SK-N-SH (cell line): ENCODE measurements around the gene SP4.

Source experiments
- EP300 ChIP-seq, 2 experiments: IDR thresholded peaks; 2 replicates each; pipeline versions ENCODE4 v1.4.0 to v1.6.1; 2012; ENCODE audit warnings: borderline replicate concordance in 1 of 2, low read depth in 1 of 2, low read length in 1 of 2
- SMC3 ChIP-seq: IDR thresholded peaks from 2 replicates; pipeline ENCODE4 v1.6.1; 2012; ENCODE audit warnings: low read depth, low read length, improper control_type of control experiment
- TAF1 ChIP-seq: IDR thresholded peaks from 2 replicates; pipeline ENCODE4 v1.6.1; 2012; ENCODE audit warnings: low read depth, mild to moderate bottlenecking, low read length, moderate library complexity, borderline replicate concordance
- YY1 ChIP-seq: IDR thresholded peaks from 2 replicates; pipeline ENCODE4 v1.4.0; 2012; ENCODE audit warnings: low read depth, mild to moderate bottlenecking
- TF ChIP-seq, protein P1 (sequence below): fragments of 200-600 bp; sonication (generic); IDR thresholded peaks from 2 replicates; pipeline ENCODE4 v1.6.1; 2017; ENCODE audit warnings: antibody characterized with exemption, mild to moderate bottlenecking, moderate library complexity

DNA sequence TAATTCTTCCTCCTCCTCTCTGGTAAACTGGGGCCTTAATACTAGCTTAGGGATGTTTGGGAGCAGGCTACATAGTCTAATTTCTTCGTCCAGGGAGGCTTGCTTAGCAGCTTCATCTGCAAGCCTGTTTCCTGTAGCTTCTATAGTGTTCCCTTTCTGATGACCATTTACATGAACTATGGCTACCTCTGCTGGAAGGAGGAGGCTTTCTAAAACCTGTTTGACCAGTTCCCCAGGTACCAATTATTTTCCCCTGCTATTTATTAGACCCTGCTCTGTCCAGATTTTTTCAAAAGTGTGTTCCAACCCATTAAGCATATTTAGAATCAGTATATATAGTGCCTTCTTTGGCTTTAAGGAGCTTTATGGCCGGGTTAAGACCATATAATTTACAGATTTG is 76.1 kb downstream of the SP4 start:
- TF ChIP-seq TAF1: no peak
- TF ChIP-seq, protein P1, sequence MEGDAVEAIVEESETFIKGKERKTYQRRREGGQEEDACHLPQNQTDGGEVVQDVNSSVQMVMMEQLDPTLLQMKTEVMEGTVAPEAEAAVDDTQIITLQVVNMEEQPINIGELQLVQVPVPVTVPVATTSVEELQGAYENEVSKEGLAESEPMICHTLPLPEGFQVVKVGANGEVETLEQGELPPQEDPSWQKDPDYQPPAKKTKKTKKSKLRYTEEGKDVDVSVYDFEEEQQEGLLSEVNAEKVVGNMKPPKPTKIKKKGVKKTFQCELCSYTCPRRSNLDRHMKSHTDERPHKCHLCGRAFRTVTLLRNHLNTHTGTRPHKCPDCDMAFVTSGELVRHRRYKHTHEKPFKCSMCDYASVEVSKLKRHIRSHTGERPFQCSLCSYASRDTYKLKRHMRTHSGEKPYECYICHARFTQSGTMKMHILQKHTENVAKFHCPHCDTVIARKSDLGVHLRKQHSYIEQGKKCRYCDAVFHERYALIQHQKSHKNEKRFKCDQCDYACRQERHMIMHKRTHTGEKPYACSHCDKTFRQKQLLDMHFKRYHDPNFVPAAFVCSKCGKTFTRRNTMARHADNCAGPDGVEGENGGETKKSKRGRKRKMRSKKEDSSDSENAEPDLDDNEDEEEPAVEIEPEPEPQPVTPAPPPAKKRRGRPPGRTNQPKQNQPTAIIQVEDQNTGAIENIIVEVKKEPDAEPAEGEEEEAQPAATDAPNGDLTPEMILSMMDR: no peak
- no peak for TF ChIP-seq SMC3
- TF ChIP-seq YY1: no peak
- no peak for TF ChIP-seq EP300 (IDR thresholded peaks at IDR 0.05; ENCODE audit: borderline replicate concordance in 1 of 2, low read depth in 1 of 2, low read length in 1 of 2)
